ENCODE results near the gene SBNO2. TPM values are rescaled to one million over a fixed set of nuclear protein-coding genes. Genes with fewer than 3 reads are reported as not detected.
A peak's percentile ranks its signal among the peaks of the same experiment; 100 is the strongest.

Gene SBNO2
- total and polyA plus RNA-seq, 9 of the 15 experiments (the other 6 are each of a cell fraction or from before 2014, with no cell fraction given) = 0.01 to 46.2 (median 6.7) TPM

- TF ChIP-seq NKRF (IDR thresholded peaks at IDR 0.05; ENCODE audit: borderline replicate concordance) (peak; percentile 47; the same call in 1 of the 2 replicates), MAFF (IDR thresholded peaks at IDR 0.05; ENCODE audit: low read length) (peak; percentile 49; the same call in 1 of the 2 replicates), ARID4B (CRISPR knock-in tag; IDR thresholded peaks at IDR 0.05) (0 out of 2 replicates have a peak, but pooled peaks have one; percentile 40), MTA1 (IDR thresholded peaks at IDR 0.05; ENCODE audit: borderline replicate concordance) (peak; percentile 82; the same call in 1 of the 2 replicates), ZNF133 (CRISPR knock-in tag; IDR thresholded peaks at IDR 0.05) (no peak), EWSR1 (IDR thresholded peaks at IDR 0.05; ENCODE audit: borderline replicate concordance, low read depth, partially characterized antibody) (no peak), SOX6 (IDR thresholded peaks at IDR 0.05) (no peak), CTBP1 (IDR thresholded peaks at IDR 0.05; ENCODE audit: borderline replicate concordance) (peak; percentile 23; the same call in 1 of the 2 replicates), CHCHD3 (CRISPR knock-in tag; IDR thresholded peaks at IDR 0.05) (no peak), STAG1 (CRISPR knock-in tag; IDR thresholded peaks at IDR 0.05; ENCODE audit: borderline replicate concordance) (0 out of 2 replicates have a peak, but pooled peaks have one; percentile 18), BRD9 (IDR thresholded peaks at IDR 0.05; ENCODE audit: low read depth, partially characterized antibody) (no peak), HCFC1 (IDR thresholded peaks at IDR 0.05; ENCODE audit: low read depth, low read length) (peak; percentile 98), SIRT6 (IDR thresholded peaks at IDR 0.05; ENCODE audit: low read depth, low read length) (no peak), ZNF639 (CRISPR knock-in tag; conservative IDR thresholded peaks at IDR 0.05 in 1 of 2, IDR thresholded peaks at IDR 0.05 in 1 of 2) (0 out of 4 replicates have a peak, but pooled peaks of 1 of the 2 experiments have one; percentile 49), MAX (CRISPR knock-in tag; IDR thresholded peaks at IDR 0.05) (no peak; the same call in 1 of the 2 replicates), MLLT1 (IDR thresholded peaks at IDR 0.05) (no peak), ZBTB1 (CRISPR knock-in tag; IDR thresholded peaks at IDR 0.05; ENCODE audit: borderline replicate concordance, low read depth) (no peak)
Observed at GRCh38 chr19:1094978-1095701, 78.9 kb downstream of the SBNO2 start, which contains the start of gene POLR2E (continued).
